HEK293 (cell line): ENCODE measurements around the gene OGFOD2.

Experiments used
- IKZF3 ChIP-seq: fragments of 450-650 bp; IDR thresholded peaks from 2 replicates; pipeline ENCODE4 v1.5.0; 2018; ENCODE audit warnings: missing biosample characterization, mild to moderate bottlenecking, missing genetic modification characterization, moderate library complexity
- REPIN1 ChIP-seq: fragments of 450-650 bp; formaldehyde crosslinking; IDR thresholded peaks from 2 replicates; pipeline ENCODE4 v1.5.1; 2017; ENCODE audit warnings: missing biosample characterization, missing genetic modification characterization, low read depth
- SETDB1 ChIP-seq: IDR thresholded peaks from one replicate; pipeline ENCODE4 v1.6.1; 2017; ENCODE audit warnings: mild to moderate bottlenecking, low read length, moderate library complexity, mixed read lengths; ENCODE audit not compliant: insufficient read length
- YY1 ChIP-seq: fragments of 450-650 bp; formaldehyde crosslinking; IDR thresholded peaks from 2 replicates; pipeline ENCODE4 v1.5.1; 2018; ENCODE audit warnings: missing biosample characterization, missing genetic modification characterization
- ZFP3 ChIP-seq: fragments of 450-650 bp; formaldehyde crosslinking; IDR thresholded peaks from 2 replicates; pipeline ENCODE4 v1.5.1; 2016; ENCODE audit warnings: low read depth, missing biosample characterization, missing genetic modification characterization
- ZNF121 ChIP-seq: fragments of 450-650 bp; formaldehyde crosslinking; IDR thresholded peaks from 2 replicates; pipeline ENCODE4 v1.5.1; 2016; ENCODE audit warnings: missing biosample characterization, missing genetic modification characterization
- ZNF138 ChIP-seq: fragments of 450-650 bp; formaldehyde crosslinking; IDR thresholded peaks from 2 replicates; pipeline ENCODE4 v1.5.1; 2016; ENCODE audit warnings: missing biosample characterization, missing genetic modification characterization, borderline replicate concordance
- ZNF223 ChIP-seq: fragments of 450-650 bp; formaldehyde crosslinking; IDR thresholded peaks from 2 replicates; pipeline ENCODE4 v1.5.1; 2016; ENCODE audit warnings: missing biosample characterization, missing genetic modification characterization
- ZNF23 ChIP-seq: fragments of 450-650 bp; formaldehyde crosslinking; IDR thresholded peaks from 2 replicates; pipeline ENCODE4 v1.5.1; 2016; ENCODE audit warnings: missing biosample characterization, missing genetic modification characterization, borderline replicate concordance
- ZNF350 ChIP-seq: fragments of 450-650 bp; formaldehyde crosslinking; IDR thresholded peaks from 2 replicates; pipeline ENCODE4 v1.5.0; 2017; ENCODE audit warnings: missing biosample characterization, mild to moderate bottlenecking, missing genetic modification characterization
- TF ChIP-seq, protein P1 (sequence below): fragments of 450-650 bp; formaldehyde crosslinking; IDR thresholded peaks from 2 replicates; pipeline ENCODE4 v1.5.1; 2016; ENCODE audit warnings: missing biosample characterization, missing genetic modification characterization
- TF ChIP-seq, protein P2 (sequence below): fragments of 450-650 bp; formaldehyde crosslinking; IDR thresholded peaks from 2 replicates; pipeline ENCODE4 v1.5.1; 2016; ENCODE audit warnings: missing biosample characterization, missing genetic modification characterization, low read depth
- TF ChIP-seq, protein P3 (sequence below): fragments of 450-650 bp; formaldehyde crosslinking; IDR thresholded peaks from 2 replicates; pipeline ENCODE4 v1.5.1; 2016; ENCODE audit warnings: missing biosample characterization, missing genetic modification characterization
- TF ChIP-seq, protein P4 (sequence below): fragments of 450-650 bp; formaldehyde crosslinking; IDR thresholded peaks from 2 replicates; pipeline ENCODE4 v1.5.1; 2016; ENCODE audit warnings: missing biosample characterization, missing genetic modification characterization

DNA sequence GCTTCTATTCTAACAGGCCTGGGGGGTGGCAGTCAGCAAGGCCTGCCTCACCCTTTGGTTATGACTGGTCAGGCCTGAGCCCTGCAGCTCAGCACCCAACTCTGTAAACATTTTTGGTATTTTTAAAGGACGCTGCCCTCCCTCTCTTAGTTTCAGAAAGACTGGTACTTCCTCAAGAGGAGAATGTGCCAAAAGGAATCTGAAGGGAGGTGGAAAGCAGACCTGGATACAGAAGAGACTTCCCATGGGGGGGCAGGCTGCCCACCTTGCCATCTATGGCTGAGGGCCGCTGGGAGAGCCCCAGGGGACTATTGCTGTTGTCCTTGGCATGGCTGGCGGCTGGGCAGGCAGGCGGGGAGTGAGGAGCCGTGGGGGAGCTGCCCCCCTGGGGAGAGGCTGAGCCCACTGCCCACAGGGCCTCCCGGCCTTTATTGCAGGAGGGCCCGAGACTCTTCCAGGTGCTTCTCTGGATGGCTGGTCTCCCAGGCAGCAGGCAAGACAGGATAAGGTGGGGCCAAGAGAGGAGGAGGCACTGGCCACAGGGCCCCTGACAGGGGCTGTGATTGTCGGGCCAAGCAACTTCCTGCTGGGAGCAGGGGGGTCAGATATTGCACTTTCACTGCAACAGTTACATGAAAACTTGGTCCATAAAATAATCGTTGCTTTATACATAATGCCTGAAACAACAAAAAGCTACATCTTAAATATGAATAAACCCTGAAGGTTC, 8.9 kb downstream of the OGFOD2 start:
- TF ChIP-seq ZNF23 (tag by site-specific recombination) (no peak), REPIN1 (no peak), IKZF3 (no peak), ZFP3 (tag by site-specific recombination) (no peak), YY1 (no peak), ZNF350 (tag by site-specific recombination) (no peak), SETDB1 (no peak), ZNF223 (tag by site-specific recombination) (no peak), ZNF138 (tag by site-specific recombination) (no peak), ZNF121 (tag by site-specific recombination) (no peak)
- TF ChIP-seq, protein P1, sequence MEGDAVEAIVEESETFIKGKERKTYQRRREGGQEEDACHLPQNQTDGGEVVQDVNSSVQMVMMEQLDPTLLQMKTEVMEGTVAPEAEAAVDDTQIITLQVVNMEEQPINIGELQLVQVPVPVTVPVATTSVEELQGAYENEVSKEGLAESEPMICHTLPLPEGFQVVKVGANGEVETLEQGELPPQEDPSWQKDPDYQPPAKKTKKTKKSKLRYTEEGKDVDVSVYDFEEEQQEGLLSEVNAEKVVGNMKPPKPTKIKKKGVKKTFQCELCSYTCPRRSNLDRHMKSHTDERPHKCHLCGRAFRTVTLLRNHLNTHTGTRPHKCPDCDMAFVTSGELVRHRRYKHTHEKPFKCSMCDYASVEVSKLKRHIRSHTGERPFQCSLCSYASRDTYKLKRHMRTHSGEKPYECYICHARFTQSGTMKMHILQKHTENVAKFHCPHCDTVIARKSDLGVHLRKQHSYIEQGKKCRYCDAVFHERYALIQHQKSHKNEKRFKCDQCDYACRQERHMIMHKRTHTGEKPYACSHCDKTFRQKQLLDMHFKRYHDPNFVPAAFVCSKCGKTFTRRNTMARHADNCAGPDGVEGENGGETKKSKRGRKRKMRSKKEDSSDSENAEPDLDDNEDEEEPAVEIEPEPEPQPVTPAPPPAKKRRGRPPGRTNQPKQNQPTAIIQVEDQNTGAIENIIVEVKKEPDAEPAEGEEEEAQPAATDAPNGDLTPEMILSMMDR (tag by site-specific recombination) = no peak
- TF ChIP-seq, protein P2, sequence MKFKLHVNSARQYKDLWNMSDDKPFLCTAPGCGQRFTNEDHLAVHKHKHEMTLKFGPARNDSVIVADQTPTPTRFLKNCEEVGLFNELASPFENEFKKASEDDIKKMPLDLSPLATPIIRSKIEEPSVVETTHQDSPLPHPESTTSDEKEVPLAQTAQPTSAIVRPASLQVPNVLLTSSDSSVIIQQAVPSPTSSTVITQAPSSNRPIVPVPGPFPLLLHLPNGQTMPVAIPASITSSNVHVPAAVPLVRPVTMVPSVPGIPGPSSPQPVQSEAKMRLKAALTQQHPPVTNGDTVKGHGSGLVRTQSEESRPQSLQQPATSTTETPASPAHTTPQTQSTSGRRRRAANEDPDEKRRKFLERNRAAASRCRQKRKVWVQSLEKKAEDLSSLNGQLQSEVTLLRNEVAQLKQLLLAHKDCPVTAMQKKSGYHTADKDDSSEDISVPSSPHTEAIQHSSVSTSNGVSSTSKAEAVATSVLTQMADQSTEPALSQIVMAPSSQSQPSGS (tag by site-specific recombination) = no peak
- TF ChIP-seq, protein P3, sequence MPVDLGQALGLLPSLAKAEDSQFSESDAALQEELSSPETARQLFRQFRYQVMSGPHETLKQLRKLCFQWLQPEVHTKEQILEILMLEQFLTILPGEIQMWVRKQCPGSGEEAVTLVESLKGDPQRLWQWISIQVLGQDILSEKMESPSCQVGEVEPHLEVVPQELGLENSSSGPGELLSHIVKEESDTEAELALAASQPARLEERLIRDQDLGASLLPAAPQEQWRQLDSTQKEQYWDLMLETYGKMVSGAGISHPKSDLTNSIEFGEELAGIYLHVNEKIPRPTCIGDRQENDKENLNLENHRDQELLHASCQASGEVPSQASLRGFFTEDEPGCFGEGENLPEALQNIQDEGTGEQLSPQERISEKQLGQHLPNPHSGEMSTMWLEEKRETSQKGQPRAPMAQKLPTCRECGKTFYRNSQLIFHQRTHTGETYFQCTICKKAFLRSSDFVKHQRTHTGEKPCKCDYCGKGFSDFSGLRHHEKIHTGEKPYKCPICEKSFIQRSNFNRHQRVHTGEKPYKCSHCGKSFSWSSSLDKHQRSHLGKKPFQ (tag by site-specific recombination) = no peak
- TF ChIP-seq, protein P4, sequence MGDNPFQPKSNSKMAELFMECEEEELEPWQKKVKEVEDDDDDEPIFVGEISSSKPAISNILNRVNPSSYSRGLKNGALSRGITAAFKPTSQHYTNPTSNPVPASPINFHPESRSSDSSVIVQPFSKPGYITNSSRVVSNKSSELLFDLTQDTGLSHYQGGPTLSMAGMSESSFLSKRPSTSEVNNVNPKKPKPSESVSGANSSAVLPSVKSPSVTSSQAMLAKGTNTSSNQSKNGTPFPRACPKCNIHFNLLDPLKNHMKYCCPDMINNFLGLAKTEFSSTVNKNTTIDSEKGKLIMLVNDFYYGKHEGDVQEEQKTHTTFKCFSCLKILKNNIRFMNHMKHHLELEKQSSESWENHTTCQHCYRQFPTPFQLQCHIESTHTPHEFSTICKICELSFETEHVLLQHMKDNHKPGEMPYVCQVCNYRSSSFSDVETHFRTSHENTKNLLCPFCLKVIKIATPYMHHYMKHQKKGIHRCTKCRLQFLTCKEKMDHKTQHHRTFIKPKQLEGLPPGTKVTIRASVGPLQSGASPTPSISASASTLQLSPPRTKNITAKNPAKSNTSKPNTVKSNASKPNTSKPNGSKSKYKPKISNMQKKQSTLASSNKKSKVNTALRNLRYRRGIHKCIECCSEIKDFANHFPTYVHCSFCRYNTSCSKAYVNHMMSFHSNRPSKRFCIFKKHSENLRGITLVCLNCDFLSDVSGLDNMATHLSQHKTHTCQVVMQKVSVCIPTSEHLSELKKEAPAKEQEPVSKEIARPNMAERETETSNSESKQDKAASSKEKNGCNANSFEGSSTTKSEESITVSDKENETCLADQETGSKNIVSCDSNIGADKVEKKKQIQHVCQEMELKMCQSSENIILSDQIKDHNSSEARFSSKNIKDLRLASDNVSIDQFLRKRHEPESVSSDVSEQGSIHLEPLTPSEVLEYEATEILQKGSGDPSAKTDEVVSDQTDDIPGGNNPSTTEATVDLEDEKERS (tag by site-specific recombination) = no peak
